T-helper 2 cell treated with Interferon-gamma antibody and Interleukin-4, amounts not matched to agents 100 ng/mL and 5 ng/mL, for 36 hours (primary cell): Measurements from ENCODE around the gene SPATA31A1. TPM values are rescaled to one million over a fixed set of nuclear protein-coding genes. Genes with fewer than 3 reads are reported as not detected.
"Not testable (repeated sequence)": the region's sequence is repeated elsewhere in the genome, so short reads cannot be mapped to it uniquely, and the experiment has no call there.

Source experiments
- intact Hi-C: fragments of 100-400 bp; cut with micrococcal nuclease; formaldehyde crosslinking; loops from one replicate; pipeline ENCODE4 v1.15.1; 2023
- total RNA-seq: library from RNA; stranded (reverse); gene quantifications from 2 replicates; pipeline ENCODE4 v1.2.3, GENCODE V29; 2022

The SPATA31A1 gene
- total RNA-seq = not detected in 2 replicates

DNA sequence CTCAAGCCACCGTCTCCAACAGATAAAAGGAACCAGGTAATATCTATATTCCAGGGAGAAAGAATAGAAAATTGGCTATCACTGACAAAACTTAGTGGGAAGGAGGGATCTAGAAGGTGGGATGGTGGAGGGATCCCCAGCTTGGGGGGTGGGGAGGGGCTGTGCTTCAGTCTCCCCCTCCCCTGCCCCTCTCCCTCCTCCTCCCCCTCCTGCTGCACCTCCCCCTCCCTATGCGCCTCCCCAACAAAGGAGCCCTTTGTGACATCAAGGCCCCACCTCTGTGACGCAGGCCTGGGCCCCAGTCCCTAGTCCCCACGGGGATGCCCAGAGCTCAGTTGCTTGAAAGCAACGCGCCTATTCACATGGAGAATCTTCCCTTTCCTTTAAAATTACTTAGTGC lies at the start of gene SPATA31A1:
TSS of gene SPATA31A1 (plus strand) at position 301 of the 400 bp plus-strand sequence. CDS start at position 363, 62 bp downstream.
- intact Hi-C loops = not testable (repeated sequence)

DNA sequence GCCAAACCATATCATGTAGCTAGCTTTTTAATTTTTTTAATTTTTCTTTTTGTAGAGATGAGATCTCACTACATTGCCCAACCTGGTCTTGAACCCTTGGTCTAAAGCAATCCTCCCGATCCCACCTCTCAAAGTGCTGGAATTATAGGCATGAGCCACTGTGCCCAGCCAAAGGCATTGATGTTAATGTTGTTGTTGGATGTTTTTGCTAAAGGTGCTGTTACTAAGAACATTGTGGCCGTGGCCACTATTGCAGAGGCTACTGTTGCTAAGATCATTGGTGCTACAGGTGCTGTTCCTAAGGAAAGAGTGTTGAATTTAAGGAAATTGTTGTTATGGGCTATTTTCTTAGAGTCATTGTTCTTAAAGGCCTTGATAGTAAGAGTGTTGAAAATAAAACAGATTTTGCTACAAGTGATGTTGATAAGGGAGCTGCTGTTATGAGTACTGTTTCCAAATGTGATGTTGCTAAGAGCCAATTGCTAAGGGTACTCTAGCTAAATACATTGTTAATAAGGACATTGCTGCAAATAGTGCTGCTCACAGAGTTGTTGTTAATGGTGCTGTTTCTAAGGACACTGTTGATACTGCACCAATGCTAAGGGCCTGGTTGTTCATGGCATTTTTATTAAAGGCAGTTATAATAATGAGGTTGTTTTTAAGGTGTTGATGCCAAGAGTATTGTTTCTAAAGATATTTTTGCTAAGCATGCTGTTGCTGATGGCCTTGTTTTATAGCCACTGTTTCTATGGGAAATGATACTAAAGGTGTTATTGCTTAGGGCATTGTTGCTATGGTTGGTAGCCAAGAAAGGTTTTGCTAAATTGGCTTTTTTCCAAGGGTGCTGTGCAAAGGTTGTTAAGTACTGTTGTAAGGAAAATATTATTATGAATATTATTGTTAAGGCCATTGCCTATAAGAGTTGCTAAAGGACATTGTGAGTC lies 52.1 kb downstream of the SPATA31A1 start:
- intact Hi-C loops = not testable (repeated sequence)

DNA sequence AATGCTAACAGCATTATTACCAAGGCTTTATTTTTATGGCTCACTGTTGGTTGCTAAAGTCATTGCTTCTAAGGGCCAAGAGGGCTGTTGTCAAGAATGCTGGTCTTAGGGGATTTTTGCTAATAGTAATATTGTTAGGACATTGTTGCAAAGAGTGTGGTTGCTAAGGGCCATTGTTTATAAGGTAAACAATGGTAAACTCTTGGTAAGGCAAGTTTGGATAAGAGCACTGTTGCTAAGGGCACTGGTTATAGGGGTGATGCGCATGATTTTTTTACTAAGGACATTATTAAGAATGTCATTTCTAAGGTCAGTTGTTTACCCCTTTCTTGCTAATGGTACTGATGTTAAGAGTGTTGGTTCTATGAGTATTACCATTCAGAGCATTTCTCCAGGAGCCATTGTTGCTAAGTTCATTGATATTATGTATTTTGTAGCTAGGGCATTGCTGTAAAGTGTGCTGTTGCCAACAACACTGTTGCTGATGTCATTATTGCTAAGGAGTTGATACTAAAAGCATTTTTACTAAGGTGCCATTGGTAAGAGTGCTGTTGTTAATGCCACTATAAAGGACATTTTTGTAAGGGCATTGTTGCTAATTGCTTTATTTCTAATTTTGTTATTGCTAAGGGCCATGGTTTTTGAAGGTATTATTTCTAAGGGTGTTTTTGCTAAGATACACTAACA lies 55.9 kb downstream of the SPATA31A1 start:
- intact Hi-C loops = not testable (repeated sequence)

Other genes with a start within 250 kb of the SPATA31A1 start
- not detected in 2 replicates for gene CNTNAP3, start 67.5 kb upstream of the SPATA31A1 start, total RNA-seq